ENCODE data around the gene SPART. TPM values are rescaled to one million over a fixed set of nuclear protein-coding genes. Genes with fewer than 3 reads are reported as not detected.

SPART gene
- polyA plus RNA-seq, 1 of the 3 experiments (the other 2 are of a cell fraction), result 4.8 TPM

DNA sequence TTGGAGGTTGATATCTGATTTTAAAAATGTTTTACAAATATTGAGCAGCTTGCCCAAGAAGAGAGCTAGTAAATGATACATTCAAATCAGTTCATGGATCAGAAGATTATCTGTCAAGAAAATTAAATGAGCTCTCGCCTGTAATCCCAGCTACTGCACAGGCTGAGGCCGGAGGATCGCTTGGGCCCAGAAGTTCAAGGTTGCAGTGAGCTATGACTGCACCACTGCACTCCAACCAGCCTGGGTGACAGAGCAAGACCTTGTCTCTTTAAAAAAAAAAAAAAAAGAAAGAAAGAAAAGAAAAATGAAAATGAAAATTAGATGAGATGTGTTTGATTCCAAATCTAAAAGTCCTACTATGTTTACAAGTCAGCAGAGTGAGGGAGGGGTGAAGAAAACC lies 2.4 kb downstream of the SPART start:
- Histone ChIP-seq H3K9ac (no peak overlapping the region), H3K9me2 (no peaks in the 10 kb centered on the region), H3K79me2 (ENCODE audit: insufficient read depth) (peaks cover 3% of the 10 kb centered on the region; the same call in 1 of the 2 replicates), H4K20me1 (ENCODE audit: insufficient read depth) (no peaks in the 10 kb centered on the region), H3K27ac (ENCODE audit: low read depth in 2 of 2, low read length in 1 of 2) (no peak overlapping the region), H3K27me3 (ENCODE audit: insufficient read depth) (no peaks in the 10 kb centered on the region), H3K4me1 (ENCODE audit: control insufficient read depth in 1 of 2, insufficient read depth in 2 of 2, low read depth in 1 of 2, low read length in 1 of 2) (no peaks in the 10 kb centered on the region; a peak in 2 of 4 replicates), H3K36me3 (replicated peaks in 1 of 2; ENCODE audit: control insufficient read depth in 1 of 2, insufficient read depth in 2 of 2, low read length in 1 of 2) (no peaks in the 10 kb centered on the region), H3K4me3 (ENCODE audit: low read depth in 2 of 2, low read length in 1 of 2) (no peak overlapping the region), H3K9me3 (no peaks in the 10 kb centered on the region), H3K4me2 (no peak overlapping the region), H2AFZ (ENCODE audit: low read depth) (no peak overlapping the region), H3F3A (replicated peaks; ENCODE audit: insufficient read depth) (peaks cover 4% of the 10 kb centered on the region)
- no peak for TF ChIP-seq FOSL2 (IDR thresholded peaks at IDR 0.05; ENCODE audit: borderline replicate concordance, low read depth)
- TF ChIP-seq, protein P1, sequence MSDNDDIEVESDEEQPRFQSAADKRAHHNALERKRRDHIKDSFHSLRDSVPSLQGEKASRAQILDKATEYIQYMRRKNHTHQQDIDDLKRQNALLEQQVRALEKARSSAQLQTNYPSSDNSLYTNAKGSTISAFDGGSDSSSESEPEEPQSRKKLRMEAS (IDR thresholded peaks at IDR 0.05; ENCODE audit: low read depth), result no peak
- TF ChIP-seq NFIC (IDR thresholded peaks at IDR 0.05; ENCODE audit: borderline replicate concordance), result no peak
- TF ChIP-seq TCF12 (IDR thresholded peaks at IDR 0.05), result no peak
- no peak for TF ChIP-seq TEAD4 (IDR thresholded peaks at IDR 0.05; ENCODE audit: borderline replicate concordance, insufficient read depth)
- no peak for TF ChIP-seq RFX5 (IDR thresholded peaks at IDR 0.05; ENCODE audit: low read length)
- TF ChIP-seq ELF1 (IDR thresholded peaks at IDR 0.05), result no peak
- no peak for TF ChIP-seq SMC3 (IDR thresholded peaks at IDR 0.05; ENCODE audit: low read depth, low read length)
- no peak for TF ChIP-seq FOXM1 (IDR thresholded peaks at IDR 0.05; ENCODE audit: low read depth)
- no peak for TF ChIP-seq MXI1 (IDR thresholded peaks at IDR 0.05; ENCODE audit: low read depth, low read length)
- TF ChIP-seq RXRA (IDR thresholded peaks at IDR 0.05; ENCODE audit: borderline replicate concordance, low read depth), result no peak
- TF ChIP-seq, protein P2, sequence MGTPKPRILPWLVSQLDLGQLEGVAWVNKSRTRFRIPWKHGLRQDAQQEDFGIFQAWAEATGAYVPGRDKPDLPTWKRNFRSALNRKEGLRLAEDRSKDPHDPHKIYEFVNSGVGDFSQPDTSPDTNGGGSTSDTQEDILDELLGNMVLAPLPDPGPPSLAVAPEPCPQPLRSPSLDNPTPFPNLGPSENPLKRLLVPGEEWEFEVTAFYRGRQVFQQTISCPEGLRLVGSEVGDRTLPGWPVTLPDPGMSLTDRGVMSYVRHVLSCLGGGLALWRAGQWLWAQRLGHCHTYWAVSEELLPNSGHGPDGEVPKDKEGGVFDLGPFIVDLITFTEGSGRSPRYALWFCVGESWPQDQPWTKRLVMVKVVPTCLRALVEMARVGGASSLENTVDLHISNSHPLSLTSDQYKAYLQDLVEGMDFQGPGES (IDR thresholded peaks at IDR 0.05; ENCODE audit: low read depth, low read length), result no peak
- TF ChIP-seq, protein P3, sequence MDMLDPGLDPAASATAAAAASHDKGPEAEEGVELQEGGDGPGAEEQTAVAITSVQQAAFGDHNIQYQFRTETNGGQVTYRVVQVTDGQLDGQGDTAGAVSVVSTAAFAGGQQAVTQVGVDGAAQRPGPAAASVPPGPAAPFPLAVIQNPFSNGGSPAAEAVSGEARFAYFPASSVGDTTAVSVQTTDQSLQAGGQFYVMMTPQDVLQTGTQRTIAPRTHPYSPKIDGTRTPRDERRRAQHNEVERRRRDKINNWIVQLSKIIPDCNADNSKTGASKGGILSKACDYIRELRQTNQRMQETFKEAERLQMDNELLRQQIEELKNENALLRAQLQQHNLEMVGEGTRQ (IDR thresholded peaks at IDR 0.05; ENCODE audit: borderline replicate concordance, low read depth, low read length), result no peak
- no peak for TF ChIP-seq POLR2AphosphoS5 (IDR thresholded peaks at IDR 0.05; ENCODE audit: low read depth, low read length)
- no peak for TF ChIP-seq YY1 (IDR thresholded peaks at IDR 0.05; ENCODE audit: low read depth)
- no peak for TF ChIP-seq CTCF (IDR thresholded peaks at IDR 0.05)
- no peak for TF ChIP-seq USF1 (IDR thresholded peaks at IDR 0.05; ENCODE audit: borderline replicate concordance, low read depth)
- POLR2A ChIA-PET, result no interaction called here
- CTCF ChIA-PET, result interaction anchor here (0.8 to 0.9 kb wide), 2 partner anchors 195 to 392 kb away, joined by 3 read pairs; no protein-coding TSS in a partner anchor
- DNase-seq, result no peak
- WGBS (ENCODE audit: low lambda C conversion rate), result 95% methylated on average over 3 of the region's 3 CpGs

Measured in SK-N-SH (cell line).